ENCODE data around the gene KRTAP12-1. TPM values are rescaled to one million over a fixed set of nuclear protein-coding genes. Genes with fewer than 3 reads are reported as not detected.
"Not testable (repeated sequence)": the region's sequence is repeated elsewhere in the genome, so short reads cannot be mapped to it uniquely, and the experiment has no call there.

Gene KRTAP12-1
- total and polyA plus RNA-seq, 5 donors from 2014 or later: not detected

GRCh38 chr21:44640761-44641160 lies 41.2 kb downstream of the KRTAP12-1 start:
- Mint-ChIP-seq H3K4me3 (no peak overlapping the region), H3K27me3 (no peaks in the 10 kb centered on the region), H3K36me3 (no peaks in the 10 kb centered on the region), H3K27ac (no peak overlapping the region), H3K9me3 (peaks cover 4 to 37% (median 17%) of the 10 kb centered on the region in 7 donors), H3K4me1 (no peaks in the 10 kb centered on the region)
- no peak for ATAC-seq (ENCODE audit: low read depth in 2 of 2)
- Histone ChIP-seq H3K4me1 (ENCODE audit: control insufficient read depth, insufficient read depth, low read length, poor library complexity, severe bottlenecking) (no peaks in the 10 kb centered on the region), H3K4me3 (ENCODE audit: low read depth, low read length) (no peak overlapping the region), H3K27me3 (ENCODE audit: control insufficient read depth, insufficient read depth, low read length) (peaks cover 4% of the 10 kb centered on the region), H3K9me3 (ENCODE audit: control insufficient read depth in 2 of 2, low read length in 2 of 2) (peaks cover 20 to 27% of the 10 kb centered on the region in 2 experiments), H3K27ac (ENCODE audit: insufficient read depth, low read length, poor library complexity, severe bottlenecking) (no peak overlapping the region), H3K36me3 (ENCODE audit: control insufficient read depth, insufficient read depth, low read length) (no peaks in the 10 kb centered on the region)
- DNase-seq: no peak

GRCh38 chr21:44639331-44639655 lies 42.7 kb downstream of the KRTAP12-1 start:
- H3K27ac ChIP-seq (ENCODE audit: insufficient read depth, low read length, poor library complexity, severe bottlenecking): no peak overlapping the region
- Mint-ChIP-seq H3K27ac (no peak overlapping the region), H3K4me1 (no peaks in the 10 kb centered on the region), H3K36me3 (no peaks in the 10 kb centered on the region), H3K4me3 (no peak overlapping the region), H3K27me3 (peaks cover 5% of the 10 kb centered on the region), H3K9me3 (peaks cover 0 to 29% (median 15%) of the 10 kb centered on the region in 7 donors)
- ATAC-seq (ENCODE audit: low read depth in 2 of 2): no peak
- peaks cover 8 to 17% of the 10 kb centered on the region in 2 experiments for H3K9me3 ChIP-seq (ENCODE audit: control insufficient read depth in 2 of 2, low read length in 2 of 2)
- peaks cover 6% of the 10 kb centered on the region for H3K27me3 ChIP-seq (ENCODE audit: control insufficient read depth, insufficient read depth, low read length)
- no peaks in the 10 kb centered on the region for H3K36me3 ChIP-seq (ENCODE audit: control insufficient read depth, insufficient read depth, low read length)
- H3K4me3 ChIP-seq (ENCODE audit: low read depth, low read length): no peak overlapping the region
- no peaks in the 10 kb centered on the region for H3K4me1 ChIP-seq (ENCODE audit: control insufficient read depth, insufficient read depth, low read length, poor library complexity, severe bottlenecking)
- DNase-seq: no peak

DNA sequence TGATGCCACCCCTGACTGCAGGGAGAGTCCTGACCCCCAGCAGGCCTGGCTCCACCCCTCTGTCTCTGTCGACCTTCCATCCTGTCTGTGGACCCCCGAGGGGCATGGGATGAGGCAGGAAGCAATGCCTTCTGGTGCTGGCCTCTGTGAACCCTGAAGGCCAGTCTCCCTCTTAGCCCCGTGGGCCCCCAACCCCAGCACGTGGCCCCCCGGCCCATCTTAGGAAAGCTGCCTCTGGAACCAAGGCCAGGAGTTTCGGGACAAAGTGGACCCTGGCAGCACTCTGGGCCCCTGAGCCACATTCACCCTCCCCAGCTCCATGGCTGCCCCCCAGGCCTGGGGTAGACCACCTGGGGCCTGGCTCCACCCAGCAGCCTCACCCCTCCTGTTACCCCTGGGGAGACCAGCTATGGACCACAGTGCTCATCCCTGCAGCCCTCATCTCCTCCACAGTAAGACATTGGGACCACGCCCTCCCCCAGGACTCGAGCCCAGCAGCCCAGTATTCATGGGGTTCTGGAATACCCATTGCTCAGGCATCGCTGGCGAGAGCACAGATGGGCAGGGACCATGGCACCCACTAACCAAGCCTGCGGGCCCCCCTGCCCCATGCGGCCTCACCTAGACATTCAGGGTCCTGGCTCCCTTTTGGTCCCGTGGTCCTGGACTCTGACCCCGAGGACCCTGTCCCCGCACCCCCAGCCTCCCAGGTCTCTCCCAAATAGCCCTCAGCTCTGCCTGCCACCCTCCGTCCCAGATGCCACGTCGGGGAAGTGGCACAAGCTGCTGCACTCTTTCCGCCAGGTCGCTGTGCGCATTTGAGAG lies 43.2 kb downstream of the KRTAP12-1 start:
- peaks cover 10% of the 10 kb centered on the region for H3K27me3 Mint-ChIP-seq
- not testable (repeated sequence) for DNase-seq; H3K36me3 Mint-ChIP-seq; H3K4me1 Mint-ChIP-seq; H3K4me3 Mint-ChIP-seq; H3K36me3 ChIP-seq (ENCODE audit: control insufficient read depth, insufficient read depth, low read length); H3K4me1 ChIP-seq (ENCODE audit: control insufficient read depth, insufficient read depth, low read length, poor library complexity, severe bottlenecking); H3K27ac Mint-ChIP-seq; H3K27ac ChIP-seq (ENCODE audit: insufficient read depth, low read length, poor library complexity, severe bottlenecking); H3K4me3 ChIP-seq (ENCODE audit: low read depth, low read length); H3K27me3 ChIP-seq (ENCODE audit: control insufficient read depth, insufficient read depth, low read length); ATAC-seq (ENCODE audit: low read depth in 2 of 2)
- H3K9me3 Mint-ChIP-seq: peaks cover under 1 to 24% (median 14%) of the 10 kb centered on the region in 7 donors
- H3K9me3 ChIP-seq (ENCODE audit: control insufficient read depth in 2 of 2, low read length in 2 of 2): peaks cover 2 to 11% of the 10 kb centered on the region in 2 experiments

DNA sequence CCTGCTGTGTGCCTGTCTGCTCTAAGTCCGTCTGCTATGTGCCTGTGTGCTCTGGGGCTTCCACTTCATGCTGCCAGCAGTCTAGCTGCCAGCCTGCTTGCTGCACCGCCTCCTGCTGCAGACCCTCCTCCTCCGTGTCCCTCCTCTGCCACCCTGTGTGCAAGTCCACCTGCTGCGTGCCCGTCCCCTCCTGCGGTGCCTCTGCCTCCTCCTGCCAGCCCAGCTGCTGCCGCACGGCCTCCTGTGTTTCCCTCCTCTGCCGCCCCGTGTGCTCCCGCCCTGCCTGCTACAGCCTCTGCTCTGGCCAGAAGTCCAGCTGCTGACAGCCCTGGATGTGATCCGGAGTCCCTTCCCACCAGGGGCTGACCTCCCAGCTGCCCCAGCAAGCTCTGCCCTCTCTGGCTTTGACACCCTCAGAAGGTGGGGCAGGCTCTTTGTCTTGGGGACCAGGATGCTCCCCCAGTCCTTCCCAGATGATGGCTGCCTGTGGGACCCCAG lies 44.1 kb downstream of the KRTAP12-1 start:
- DNase-seq; H3K36me3 ChIP-seq (ENCODE audit: control insufficient read depth, insufficient read depth, low read length); H3K27me3 ChIP-seq (ENCODE audit: control insufficient read depth, insufficient read depth, low read length); H3K27ac ChIP-seq (ENCODE audit: insufficient read depth, low read length, poor library complexity, severe bottlenecking); H3K4me3 Mint-ChIP-seq; H3K9me3 ChIP-seq (ENCODE audit: control insufficient read depth in 2 of 2, low read length in 2 of 2); H3K4me1 Mint-ChIP-seq; H3K4me3 ChIP-seq (ENCODE audit: low read depth, low read length); H3K36me3 Mint-ChIP-seq; H3K4me1 ChIP-seq (ENCODE audit: control insufficient read depth, insufficient read depth, low read length, poor library complexity, severe bottlenecking); ATAC-seq (ENCODE audit: low read depth in 2 of 2): not testable (repeated sequence)
- Mint-ChIP-seq H3K27me3 (peaks cover 17% of the 10 kb centered on the region), H3K27ac (peak overlapping the region in 1 of 3 donors; percentile 38), H3K9me3 (peaks cover 4 to 27% (median 12%) of the 10 kb centered on the region in 7 donors)

- no peak within 1 kb of the TSS for H3K4me3 Mint-ChIP-seq
- H3K4me1 Mint-ChIP-seq: no peaks in the 10 kb centered on the region
- peaks cover 11% of the 10 kb centered on the region in 2 experiments for H3K9me3 ChIP-seq (ENCODE audit: control insufficient read depth in 2 of 2, low read length in 2 of 2)
- H3K27ac Mint-ChIP-seq: peak within 1 kb of the TSS in 2 of 3 donors; percentile 38 to 76
- H3K4me3 ChIP-seq (ENCODE audit: low read depth, low read length): no peak within 1 kb of the TSS
- H3K36me3 ChIP-seq (ENCODE audit: control insufficient read depth, insufficient read depth, low read length): no peaks in the 10 kb centered on the region
- DNase-seq: no peak
- H3K4me1 ChIP-seq (ENCODE audit: control insufficient read depth, insufficient read depth, low read length, poor library complexity, severe bottlenecking): no peaks in the 10 kb centered on the region
- no peaks in the 10 kb centered on the region for H3K36me3 Mint-ChIP-seq
- H3K9me3 Mint-ChIP-seq: peaks cover 4 to 29% (median 13%) of the 10 kb centered on the region in 7 donors
- ATAC-seq (ENCODE audit: low read depth in 2 of 2): no peak
- no peak within 1 kb of the TSS for H3K27ac ChIP-seq (ENCODE audit: insufficient read depth, low read length, poor library complexity, severe bottlenecking)
- peaks cover 6% of the 10 kb centered on the region for H3K27me3 ChIP-seq (ENCODE audit: control insufficient read depth, insufficient read depth, low read length)
- H3K27me3 Mint-ChIP-seq: peaks cover 17% of the 10 kb centered on the region
These were observed 44.7 kb downstream of the KRTAP12-1 start, which contains the start of gene KRTAP10-10 for GRCh38 chr21:44637018-44637850. TSS of gene KRTAP10-10 (plus strand) at chr21:44637356. CDS start at chr21:44637418, 62 bp downstream.

GRCh38 chr21:44636209-44637017 lies 45.5 kb downstream of the KRTAP12-1 start:
- Mint-ChIP-seq H3K4me3 (no peak overlapping the region), H3K36me3 (no peaks in the 10 kb centered on the region), H3K9me3 (peaks cover 4 to 33% (median 16%) of the 10 kb centered on the region in 7 donors), H3K4me1 (no peaks in the 10 kb centered on the region), H3K27me3 (peaks cover 17% of the 10 kb centered on the region), H3K27ac (peak overlapping the region in 1 of 3 donors; percentile 76)
- H3K27ac ChIP-seq (ENCODE audit: insufficient read depth, low read length, poor library complexity, severe bottlenecking): no peak overlapping the region
- H3K27me3 ChIP-seq (ENCODE audit: control insufficient read depth, insufficient read depth, low read length): peaks cover 5% of the 10 kb centered on the region
- H3K9me3 ChIP-seq (ENCODE audit: control insufficient read depth in 2 of 2, low read length in 2 of 2): peaks cover 18 to 19% of the 10 kb centered on the region in 2 experiments
- H3K36me3 ChIP-seq (ENCODE audit: control insufficient read depth, insufficient read depth, low read length): no peaks in the 10 kb centered on the region
- no peak overlapping the region for H3K4me3 ChIP-seq (ENCODE audit: low read depth, low read length)
- no peak for ATAC-seq (ENCODE audit: low read depth in 2 of 2)
- H3K4me1 ChIP-seq (ENCODE audit: control insufficient read depth, insufficient read depth, low read length, poor library complexity, severe bottlenecking): no peaks in the 10 kb centered on the region
- no peak for DNase-seq

DNA sequence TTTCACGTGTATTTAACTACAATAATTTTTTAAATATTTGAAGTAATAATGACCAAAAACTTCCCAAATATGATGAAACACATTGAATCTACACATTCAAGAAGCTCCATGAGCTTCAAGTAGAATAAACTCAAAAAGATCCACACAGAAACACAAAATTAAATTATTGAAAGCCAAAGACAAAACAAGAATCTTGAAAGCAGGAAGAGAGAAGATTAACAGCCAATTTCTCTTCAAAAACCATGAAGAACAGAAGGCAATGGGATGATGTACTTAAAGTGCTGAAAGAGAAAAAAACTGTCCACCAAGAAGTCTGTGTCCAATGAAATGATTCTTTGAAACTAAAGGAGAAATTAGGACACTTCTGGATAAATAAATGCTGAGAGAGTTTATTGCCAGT lies 49.9 kb downstream of the KRTAP12-1 start:
- peak overlapping the region in 1 of 3 donors; percentile 52 for H3K27ac Mint-ChIP-seq
- no peak overlapping the region for H3K4me3 Mint-ChIP-seq
- H3K4me1 Mint-ChIP-seq: peaks cover 5 to 26% (median 9%) of the 10 kb centered on the region in 4 donors

More for the DNA sequence above, 49.9 kb downstream of the KRTAP12-1 start:
- ATAC-seq (ENCODE audit: low read depth in 2 of 2) (no peak), DNase-seq (no peak)
- Histone ChIP-seq H3K36me3 (ENCODE audit: control insufficient read depth, insufficient read depth, low read length) (no peaks in the 10 kb centered on the region), H3K27ac (ENCODE audit: insufficient read depth, low read length, poor library complexity, severe bottlenecking) (no peak overlapping the region), H3K4me1 (ENCODE audit: control insufficient read depth, insufficient read depth, low read length, poor library complexity, severe bottlenecking) (peaks cover 17% of the 10 kb centered on the region), H3K4me3 (ENCODE audit: low read depth, low read length) (no peak overlapping the region), H3K27me3 (ENCODE audit: control insufficient read depth, insufficient read depth, low read length) (peaks cover 2% of the 10 kb centered on the region), H3K9me3 (ENCODE audit: control insufficient read depth in 2 of 2, low read length in 2 of 2) (peaks cover 18 to 37% of the 10 kb centered on the region in 2 experiments)
- peaks cover 22% of the 10 kb centered on the region for H3K27me3 Mint-ChIP-seq
- peaks cover 0 to 39% (median 25%) of the 10 kb centered on the region in 7 donors for H3K9me3 Mint-ChIP-seq
- H3K36me3 Mint-ChIP-seq: no peaks in the 10 kb centered on the region

Measured in CD4-positive, CD25-positive, alpha-beta regulatory T cell (primary cell).